HepG2 (cell line): ENCODE results near the gene PLB1. TPM values are rescaled to one million over a fixed set of nuclear protein-coding genes. Genes with fewer than 3 reads are reported as not detected.

ENCODE experiments used
- CSRNP1 ChIP-seq: sonication (generic); formaldehyde crosslinking; IDR thresholded peaks from 2 replicates; pipeline ENCODE4 v1.8.1; 2023; ENCODE audit warnings: mild to moderate bottlenecking, missing genetic modification reagents
- KDM5B ChIP-seq: sonication (generic); formaldehyde crosslinking; IDR thresholded peaks from 2 replicates; pipeline ENCODE4 v1.4.0; 2020; ENCODE audit warnings: missing genetic modification reagents, mild to moderate bottlenecking, borderline replicate concordance
- NPAS2 ChIP-seq: sonication (generic); formaldehyde crosslinking; IDR thresholded peaks from 2 replicates; pipeline ENCODE4 v1.8.0; 2022; ENCODE audit warnings: mild to moderate bottlenecking, missing genetic modification reagents, borderline replicate concordance
- RERE ChIP-seq: IDR thresholded peaks from 2 replicates; pipeline ENCODE4 v1.6.1; 2016; ENCODE audit warnings: low read depth, missing genetic modification reagents, missing compliant biosample characterization
- RORA ChIP-seq: sonication (generic); formaldehyde crosslinking; IDR thresholded peaks from 2 replicates; pipeline ENCODE4 v1.5.0; 2020; ENCODE audit warnings: mild to moderate bottlenecking, missing genetic modification reagents, moderate library complexity
- THAP9 ChIP-seq: sonication (generic); formaldehyde crosslinking; IDR thresholded peaks from 2 replicates; pipeline ENCODE4; 2020; ENCODE audit warnings: missing genetic modification reagents, mild to moderate bottlenecking, borderline replicate concordance
- ZBTB26 ChIP-seq: IDR thresholded peaks from 2 replicates; pipeline ENCODE4 v1.6.1; 2016; ENCODE audit warnings: missing compliant biosample characterization, missing genetic modification reagents, borderline replicate concordance
- ZNF292 ChIP-seq: sonication (generic); formaldehyde crosslinking; IDR thresholded peaks from 2 replicates; pipeline ENCODE4 v1.8.1; 2022; ENCODE audit warnings: mild to moderate bottlenecking, low read depth, missing genetic modification reagents, borderline replicate concordance
- polyA plus RNA-seq, 8 experiments: library from polyadenylated mRNA; depleted of rRNA in 3 of 8; stranded (reverse) in 7 of 8; unstranded in 1 of 8; fragments of >200 nt; fragmentation: Illumina TruSeq in 4 of 8; extraction: Trizol in 4 of 8; gene quantifications; 2 replicates each; pipeline versions ENCODE4 v1.2.1 to v1.2.3, GENCODE V29; 2011 to 2016; ENCODE audit warnings: low read depth in 4 of 8, missing spikeins in 1 of 8, mixed read lengths in 1 of 8; ENCODE audit not compliant: insufficient read depth in 1 of 8
- total RNA-seq, 5 experiments: library from RNA; depleted of rRNA; stranded (reverse); fragments of >200 nt; fragmentation: Illumina TruSeq; extraction: Trizol; gene quantifications; 2 replicates each; pipeline ENCODE4 v1.2.3, GENCODE V29; 2016; ENCODE audit warnings: low read depth in 1 of 5

Gene PLB1
- total and polyA plus RNA-seq, 2 of the 13 experiments (the other 11 are each of a cell fraction or from before 2014, with no cell fraction given): 0.20 to 1.8 TPM

GRCh38 chr2:28628987-28629386 lies 133.1 kb downstream of the PLB1 start (continued):
- TF ChIP-seq CSRNP1 (CRISPR knock-in tag) (no peak), THAP9 (CRISPR knock-in tag) (no peak), RERE (CRISPR knock-in tag) (no peak), ZNF292 (CRISPR knock-in tag) (no peak), ZBTB26 (no peak), NPAS2 (CRISPR knock-in tag) (no peak), RORA (CRISPR knock-in tag) (no peak), KDM5B (CRISPR knock-in tag) (no peak)
